MM.1S (cell line): ENCODE measurements around the gene IL15RA.

Experiments used
- DNase-seq: peaks from one replicate; pipeline ENCODE4 v3.0.0-alpha.2; 2015
- H2AFZ ChIP-seq: fragments of 300-600 bp; sonication (generic); 2 replicates; pipeline ENCODE4 v1.6.0; 2016; ENCODE audit warnings: antibody characterized with exemption, low read length
- H3F3A ChIP-seq: fragments of 300-600 bp; sonication (generic); 2 replicates; pipeline ENCODE4 v1.6.1; 2016; ENCODE audit warnings: mild to moderate bottlenecking, antibody characterized with exemption, low read length, moderate library complexity, mixed read lengths; ENCODE audit not compliant: insufficient read depth
- H3K27ac ChIP-seq: fragments of 300-600 bp; sonication (generic); 2 replicates; pipeline ENCODE4 v1.5.1; 2016; ENCODE audit warnings: mild to moderate bottlenecking, low read length
- H3K27me3 ChIP-seq: fragments of 300-600 bp; sonication (generic); replicated peaks from 2 replicates; pipeline ENCODE4 v1.6.0; 2016; ENCODE audit warnings: low read length; ENCODE audit not compliant: insufficient read depth
- H3K36me3 ChIP-seq: fragments of 300-600 bp; sonication (generic); replicated peaks from 2 replicates; pipeline ENCODE4 v1.6.1; 2016; ENCODE audit warnings: mild to moderate bottlenecking, low read length, mixed read lengths; ENCODE audit not compliant: insufficient read depth
- H3K4me1 ChIP-seq: fragments of 300-600 bp; sonication (generic); 2 replicates; pipeline ENCODE4 v1.6.1; 2016; ENCODE audit warnings: low read length, mixed read lengths
- H3K4me2 ChIP-seq: fragments of 300-600 bp; sonication (generic); 2 replicates; pipeline ENCODE4 v1.6.0; 2016; ENCODE audit warnings: low read depth, low read length
- H3K4me3 ChIP-seq: fragments of 300-600 bp; sonication (generic); 2 replicates; pipeline ENCODE4 v1.5.1; 2016; ENCODE audit warnings: low read length, mixed read lengths
- H3K79me2 ChIP-seq: fragments of 300-600 bp; sonication (generic); 2 replicates; pipeline ENCODE4 v1.6.1; 2016; ENCODE audit warnings: mixed run types, low read length, mixed read lengths
- H3K9ac ChIP-seq: fragments of 300-600 bp; sonication (generic); 2 replicates; pipeline ENCODE4 v1.6.1; 2016; ENCODE audit warnings: low read length, mixed read lengths
- H3K9me2 ChIP-seq: fragments of 300-600 bp; sonication (generic); replicated peaks from 2 replicates; pipeline ENCODE4 v1.6.1; 2016; ENCODE audit warnings: mild to moderate bottlenecking, low read length, mixed read lengths; ENCODE audit not compliant: insufficient read depth
- H3K9me3 ChIP-seq: fragments of 300-600 bp; sonication (generic); replicated peaks from 2 replicates; pipeline ENCODE4 v1.6.1; 2016; ENCODE audit warnings: mild to moderate bottlenecking, low read length, mixed read lengths; ENCODE audit not compliant: insufficient read depth
- H4K20me1 ChIP-seq: fragments of 300-600 bp; sonication (generic); 2 replicates; pipeline ENCODE4 v1.6.1; 2016; ENCODE audit warnings: mild to moderate bottlenecking, low read length, moderate library complexity, mixed read lengths; ENCODE audit not compliant: insufficient read depth
- EZH2 ChIP-seq: fragments of 300-600 bp; sonication (generic); optimal IDR thresholded peaks from 2 replicates; pipeline ENCODE3; 2017; ENCODE audit warnings: low read depth, mild to moderate bottlenecking, antibody characterized with exemption, low read length, mixed read lengths
- EZH2phosphoT487 ChIP-seq: fragments of 300-600 bp; sonication (generic); IDR thresholded peaks from 2 replicates; pipeline ENCODE4 v1.6.1; 2018; ENCODE audit warnings: antibody characterized with exemption, low read length
- TF ChIP-seq, protein P1 (sequence below): fragments of 300-600 bp; sonication (generic); IDR thresholded peaks from 2 replicates; pipeline ENCODE4 v1.5.1; 2016; ENCODE audit warnings: antibody characterized with exemption, low read length, mixed read lengths

IL15RA gene

DNA sequence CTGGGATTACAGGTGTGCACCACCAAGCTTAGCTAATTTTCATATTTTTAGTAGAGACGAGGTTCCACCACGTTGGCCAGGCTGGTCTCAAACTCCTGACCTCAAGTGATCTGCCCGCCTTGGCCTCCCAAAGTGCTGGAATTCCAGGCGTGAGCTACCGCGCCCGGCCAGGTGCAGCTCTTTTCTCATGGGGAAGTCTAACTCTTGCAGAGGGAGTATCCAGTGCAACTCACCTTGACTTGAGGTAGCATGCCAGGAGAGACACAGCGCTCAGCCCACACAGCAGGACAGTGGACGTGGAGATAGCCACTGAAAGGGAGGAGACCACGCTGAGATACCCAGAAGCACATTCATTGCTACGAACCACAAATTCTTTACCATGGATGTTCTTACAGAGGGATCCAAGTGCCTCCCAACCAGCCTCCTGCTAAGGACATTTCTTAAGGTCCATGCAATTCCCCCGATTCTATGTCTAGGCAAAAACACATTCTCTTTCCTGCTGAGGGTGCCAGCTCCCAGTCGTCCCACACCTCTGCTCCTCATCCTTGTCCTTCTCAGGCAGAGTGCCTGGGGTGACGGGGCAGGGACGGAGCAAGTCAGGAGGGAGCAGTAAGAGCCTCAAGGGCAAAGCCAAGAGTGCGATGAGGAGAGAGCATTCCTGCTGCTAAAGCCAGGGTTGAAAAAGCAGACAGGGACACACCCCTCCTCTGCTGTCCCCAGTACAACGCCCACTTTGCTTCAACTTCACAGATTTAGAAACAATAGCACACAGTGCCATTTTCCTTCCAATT, 21.0 kb downstream of the IL15RA start:
- 0 out of 2 replicates have a peak, but pooled peaks cover 5% of the 10 kb centered on the region for H3K36me3 ChIP-seq
- H3K9ac ChIP-seq = no peak overlapping the region
- no peaks in the 10 kb centered on the region for H3F3A ChIP-seq
- no peak for DNase-seq
- no peaks in the 10 kb centered on the region for H3K9me3 ChIP-seq
- H3K27ac ChIP-seq = no peak overlapping the region
- H3K4me1 ChIP-seq = no peaks in the 10 kb centered on the region
- H3K27me3 ChIP-seq = no peaks in the 10 kb centered on the region
- H3K4me3 ChIP-seq = no peak overlapping the region
- no peaks in the 10 kb centered on the region for H3K9me2 ChIP-seq
- H4K20me1 ChIP-seq = no peaks in the 10 kb centered on the region
- TF ChIP-seq EZH2 = no peak
- TF ChIP-seq, protein P1, sequence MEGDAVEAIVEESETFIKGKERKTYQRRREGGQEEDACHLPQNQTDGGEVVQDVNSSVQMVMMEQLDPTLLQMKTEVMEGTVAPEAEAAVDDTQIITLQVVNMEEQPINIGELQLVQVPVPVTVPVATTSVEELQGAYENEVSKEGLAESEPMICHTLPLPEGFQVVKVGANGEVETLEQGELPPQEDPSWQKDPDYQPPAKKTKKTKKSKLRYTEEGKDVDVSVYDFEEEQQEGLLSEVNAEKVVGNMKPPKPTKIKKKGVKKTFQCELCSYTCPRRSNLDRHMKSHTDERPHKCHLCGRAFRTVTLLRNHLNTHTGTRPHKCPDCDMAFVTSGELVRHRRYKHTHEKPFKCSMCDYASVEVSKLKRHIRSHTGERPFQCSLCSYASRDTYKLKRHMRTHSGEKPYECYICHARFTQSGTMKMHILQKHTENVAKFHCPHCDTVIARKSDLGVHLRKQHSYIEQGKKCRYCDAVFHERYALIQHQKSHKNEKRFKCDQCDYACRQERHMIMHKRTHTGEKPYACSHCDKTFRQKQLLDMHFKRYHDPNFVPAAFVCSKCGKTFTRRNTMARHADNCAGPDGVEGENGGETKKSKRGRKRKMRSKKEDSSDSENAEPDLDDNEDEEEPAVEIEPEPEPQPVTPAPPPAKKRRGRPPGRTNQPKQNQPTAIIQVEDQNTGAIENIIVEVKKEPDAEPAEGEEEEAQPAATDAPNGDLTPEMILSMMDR = no peak
- TF ChIP-seq EZH2phosphoT487 = no peak
- H2AFZ ChIP-seq = no peak overlapping the region
- H3K4me2 ChIP-seq = no peak overlapping the region
- H3K79me2 ChIP-seq = no peaks in the 10 kb centered on the region

GRCh38 chr10:5953676-5954075, 23.7 kb downstream of the IL15RA start:
- no peaks in the 10 kb centered on the region for H3F3A ChIP-seq
- no peaks in the 10 kb centered on the region for H3K27me3 ChIP-seq
- H3K4me2 ChIP-seq = no peak overlapping the region
- no peaks in the 10 kb centered on the region for H4K20me1 ChIP-seq
- DNase-seq = no peak
- H3K4me3 ChIP-seq = no peak overlapping the region
- H3K9me2 ChIP-seq = no peaks in the 10 kb centered on the region
- TF ChIP-seq EZH2phosphoT487 (no peak), EZH2 (no peak)
- TF ChIP-seq, protein P1 = no peak
- no peaks in the 10 kb centered on the region for H3K79me2 ChIP-seq
- H3K9ac ChIP-seq = no peak overlapping the region
- no peaks in the 10 kb centered on the region for H3K4me1 ChIP-seq
- H3K27ac ChIP-seq = no peak overlapping the region
- no peak overlapping the region for H2AFZ ChIP-seq
- no peaks in the 10 kb centered on the region for H3K9me3 ChIP-seq
- no peaks in the 10 kb centered on the region for H3K36me3 ChIP-seq

GRCh38 chr10:5952731-5953385, 24.5 kb downstream of the IL15RA start:
- H3K27me3 ChIP-seq = no peaks in the 10 kb centered on the region
- H3K4me1 ChIP-seq = no peaks in the 10 kb centered on the region
- no peak overlapping the region for H3K27ac ChIP-seq
- H4K20me1 ChIP-seq = no peaks in the 10 kb centered on the region
- no peaks in the 10 kb centered on the region for H3K9me3 ChIP-seq
- no peak overlapping the region for H2AFZ ChIP-seq
- no peaks in the 10 kb centered on the region for H3K36me3 ChIP-seq
- TF ChIP-seq EZH2 = no peak
- TF ChIP-seq, protein P1 = no peak
- TF ChIP-seq EZH2phosphoT487 = no peak
- no peak overlapping the region for H3K4me2 ChIP-seq
- no peaks in the 10 kb centered on the region for H3K79me2 ChIP-seq
- no peaks in the 10 kb centered on the region for H3K9me2 ChIP-seq
- no peak overlapping the region for H3K9ac ChIP-seq
- no peak overlapping the region for H3K4me3 ChIP-seq
- no peak for DNase-seq
- no peaks in the 10 kb centered on the region for H3F3A ChIP-seq
